Tibial artery (tissue), 4 donors: ENCODE measurements around the gene NEK11.

Source experiments
- DNase-seq, 2 donors: peaks; one replicate each; pipeline ENCODE4 v3.0.0-alpha.2; 2019
- H3K27ac ChIP-seq, 2 donors: fragments of 200-600 bp; sonication (generic) in 1 of 2; 1 replicate in 1 of 2; 2 replicates in 1 of 2; pipeline ENCODE4 v1.5.1; 2018 to 2019; ENCODE audit warnings: mild to moderate bottlenecking in 1 of 2
- H3K27me3 ChIP-seq, 2 donors: fragments of 200-600 bp; sonication (generic) in 1 of 2; one replicate each; pipeline versions ENCODE4 v1.5.1 to v1.6.0; 2016 to 2019
- H3K36me3 ChIP-seq, 3 donors: fragments of 200-600 bp; sonication (generic) in 2 of 3; one replicate each; pipeline ENCODE4 v1.5.1; 2016 to 2019; ENCODE audit warnings: mild to moderate bottlenecking in 2 of 3
- H3K4me1 ChIP-seq, 4 donors: fragments of 200-600 bp; sonication (generic) in 2 of 4; 1 replicate in 3 of 4; 2 replicates in 1 of 4; pipeline ENCODE4 v1.5.1; 2016 to 2019
- H3K4me3 ChIP-seq, 2 donors: fragments of 200-600 bp; sonication (generic) in 1 of 2; 1 replicate in 1 of 2; 2 replicates in 1 of 2; pipeline ENCODE4 v1.5.1; 2018 to 2019; ENCODE audit warnings: mild to moderate bottlenecking in 2 of 2
- H3K9me3 ChIP-seq, 3 donors: fragments of 200-600 bp; sonication (generic) in 1 of 3; one replicate each; pipeline ENCODE4 v1.5.1; 2016 to 2019
- intact Hi-C: fragments of 100-400 bp; cut with DNase I; formaldehyde crosslinking; loops from one replicate; pipeline ENCODE4 v1.15.0; 2023; ENCODE audit warnings: low total_unique reads
- TF ChIP-seq, protein P1 (sequence below), 2 experiments: fragments of 200-600 bp in 1 of 2; fragments of 450-650 bp in 1 of 2; IDR thresholded peaks; one replicate each; pipeline ENCODE4 v1.5.1; 2017 to 2019; ENCODE audit warnings: antibody characterized with exemption in 2 of 2, mild to moderate bottlenecking in 1 of 2, moderate library complexity in 1 of 2

The NEK11 gene

DNA sequence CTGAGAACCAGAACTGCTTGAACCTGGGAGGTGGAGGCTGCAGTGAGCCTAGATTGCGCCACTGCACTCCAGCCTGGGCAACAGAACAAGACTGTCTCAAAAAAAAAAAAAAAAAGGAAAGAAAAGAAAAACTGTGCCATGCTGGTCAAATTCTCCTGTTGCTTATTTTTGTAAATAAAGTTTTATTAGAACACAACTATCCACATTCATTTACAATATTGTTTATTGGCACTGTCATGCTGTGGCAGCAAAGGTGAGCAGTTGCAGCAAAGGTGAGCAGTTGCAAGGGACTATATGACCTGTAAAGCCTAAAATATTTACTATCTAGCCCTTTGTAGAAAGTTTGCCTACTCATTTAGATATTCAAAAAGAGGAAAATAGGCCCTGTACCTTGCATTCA is 18.4 kb upstream of the NEK11 start:
- intact Hi-C loops = no loop called here
- H3K27ac ChIP-seq = no peak overlapping the region
- DNase-seq = no peak
- no peak overlapping the region for H3K4me3 ChIP-seq
- no peaks in the 10 kb centered on the region for H3K27me3 ChIP-seq
- H3K36me3 ChIP-seq = peaks cover 21 to 71% (median 31%) of the 10 kb centered on the region in 3 donors
- peaks cover 0 to 9% (median 6%) of the 10 kb centered on the region in 4 donors for H3K4me1 ChIP-seq
- H3K9me3 ChIP-seq = no peaks in the 10 kb centered on the region
- TF ChIP-seq, protein P1, sequence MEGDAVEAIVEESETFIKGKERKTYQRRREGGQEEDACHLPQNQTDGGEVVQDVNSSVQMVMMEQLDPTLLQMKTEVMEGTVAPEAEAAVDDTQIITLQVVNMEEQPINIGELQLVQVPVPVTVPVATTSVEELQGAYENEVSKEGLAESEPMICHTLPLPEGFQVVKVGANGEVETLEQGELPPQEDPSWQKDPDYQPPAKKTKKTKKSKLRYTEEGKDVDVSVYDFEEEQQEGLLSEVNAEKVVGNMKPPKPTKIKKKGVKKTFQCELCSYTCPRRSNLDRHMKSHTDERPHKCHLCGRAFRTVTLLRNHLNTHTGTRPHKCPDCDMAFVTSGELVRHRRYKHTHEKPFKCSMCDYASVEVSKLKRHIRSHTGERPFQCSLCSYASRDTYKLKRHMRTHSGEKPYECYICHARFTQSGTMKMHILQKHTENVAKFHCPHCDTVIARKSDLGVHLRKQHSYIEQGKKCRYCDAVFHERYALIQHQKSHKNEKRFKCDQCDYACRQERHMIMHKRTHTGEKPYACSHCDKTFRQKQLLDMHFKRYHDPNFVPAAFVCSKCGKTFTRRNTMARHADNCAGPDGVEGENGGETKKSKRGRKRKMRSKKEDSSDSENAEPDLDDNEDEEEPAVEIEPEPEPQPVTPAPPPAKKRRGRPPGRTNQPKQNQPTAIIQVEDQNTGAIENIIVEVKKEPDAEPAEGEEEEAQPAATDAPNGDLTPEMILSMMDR (IDR thresholded peaks at IDR 0.05) = no peak

DNA sequence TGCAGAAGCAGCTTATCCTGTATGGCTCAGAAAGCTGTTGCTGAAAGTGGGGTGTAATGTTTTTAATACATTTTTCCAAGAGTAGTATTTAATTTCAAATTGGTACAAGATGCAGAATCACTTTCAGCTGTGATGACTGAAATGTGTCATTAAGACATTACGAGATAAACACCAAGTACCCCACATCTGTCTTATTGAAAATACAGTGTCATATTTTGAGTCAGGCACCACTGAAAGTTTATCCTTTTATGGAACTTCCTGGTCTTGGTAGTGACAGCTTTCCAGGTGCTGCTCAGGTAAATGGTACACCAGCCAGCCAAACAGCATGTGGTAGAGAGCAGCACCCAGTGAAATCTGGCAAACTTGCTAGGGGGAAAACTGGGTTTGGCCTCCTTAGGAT is 17.0 kb upstream of the NEK11 start:
- Histone ChIP-seq H3K27me3 (no peaks in the 10 kb centered on the region), H3K9me3 (no peaks in the 10 kb centered on the region), H3K4me3 (no peak overlapping the region), H3K36me3 (peaks cover 26 to 80% (median 40%) of the 10 kb centered on the region in 3 donors), H3K27ac (no peak overlapping the region), H3K4me1 (peaks cover 0 to 11% (median 7%) of the 10 kb centered on the region in 4 donors)
- TF ChIP-seq, protein P1 (IDR thresholded peaks at IDR 0.05) = no peak
- intact Hi-C loops = no loop called here
- DNase-seq = no peak

DNA sequence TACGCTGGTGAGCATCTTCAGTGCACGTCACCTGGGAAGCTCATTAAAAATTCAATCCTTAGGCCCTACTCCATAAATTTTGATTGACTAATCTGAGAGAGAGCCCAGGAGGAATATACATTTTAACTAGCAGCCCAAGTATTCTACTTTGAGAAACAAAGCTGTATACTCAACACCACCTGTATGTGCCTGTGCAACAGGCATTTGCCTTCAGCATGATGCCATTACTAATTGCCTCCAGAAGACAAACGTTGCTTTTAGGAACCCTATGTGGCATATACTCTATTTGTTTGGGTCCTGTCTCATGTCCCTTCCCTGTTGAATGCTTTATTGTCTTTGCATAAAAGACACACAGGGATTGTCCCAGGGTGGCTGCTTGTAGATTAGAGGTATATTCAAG is 7.7 kb upstream of the NEK11 start:
- Histone ChIP-seq H3K27ac (no peak overlapping the region), H3K36me3 (peaks cover 36 to 50% (median 41%) of the 10 kb centered on the region in 3 donors), H3K4me1 (peaks cover 0 to 47% (median 16%) of the 10 kb centered on the region in 4 donors), H3K9me3 (no peaks in the 10 kb centered on the region), H3K27me3 (no peaks in the 10 kb centered on the region), H3K4me3 (no peak overlapping the region)
- intact Hi-C loops = no loop called here
- TF ChIP-seq, protein P1 (IDR thresholded peaks at IDR 0.05) = no peak
- DNase-seq = no peak

DNA sequence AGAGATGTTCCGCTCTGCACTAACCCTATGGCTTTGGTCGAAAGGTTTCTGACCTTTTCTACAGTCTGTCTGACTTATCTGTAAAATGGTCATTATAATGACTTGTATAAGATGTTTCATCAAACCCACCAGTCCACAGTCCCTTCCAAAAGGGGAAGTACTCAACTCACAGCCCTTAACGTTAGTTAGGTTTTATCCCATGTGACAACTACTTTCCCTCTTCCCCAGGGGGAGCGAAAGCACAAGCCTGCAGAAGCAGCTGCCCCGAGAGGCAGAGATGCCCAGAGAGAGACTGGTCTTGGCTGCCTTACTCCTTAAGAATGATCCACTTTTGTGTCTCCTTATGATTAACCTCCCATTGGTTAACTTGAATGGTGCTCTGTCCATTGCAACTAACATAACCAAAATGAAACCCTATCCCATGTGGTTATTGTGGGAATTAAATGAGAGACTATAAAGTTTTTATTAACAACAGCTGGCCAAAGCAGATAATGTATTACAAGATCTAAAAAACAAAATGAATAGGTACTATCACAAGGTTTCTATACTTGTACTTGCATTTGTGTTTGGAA is 6.5 kb upstream of the NEK11 start:
- Histone ChIP-seq H3K9me3 (no peaks in the 10 kb centered on the region), H3K4me1 (peaks cover 0 to 59% (median 22%) of the 10 kb centered on the region in 4 donors), H3K36me3 (peaks cover 27 to 41% (median 30%) of the 10 kb centered on the region in 3 donors), H3K27ac (no peak overlapping the region), H3K27me3 (no peaks in the 10 kb centered on the region), H3K4me3 (no peak overlapping the region)
- TF ChIP-seq, protein P1 (IDR thresholded peaks at IDR 0.05) = no peak
- DNase-seq = no peak
- intact Hi-C loops = no loop called here

DNA sequence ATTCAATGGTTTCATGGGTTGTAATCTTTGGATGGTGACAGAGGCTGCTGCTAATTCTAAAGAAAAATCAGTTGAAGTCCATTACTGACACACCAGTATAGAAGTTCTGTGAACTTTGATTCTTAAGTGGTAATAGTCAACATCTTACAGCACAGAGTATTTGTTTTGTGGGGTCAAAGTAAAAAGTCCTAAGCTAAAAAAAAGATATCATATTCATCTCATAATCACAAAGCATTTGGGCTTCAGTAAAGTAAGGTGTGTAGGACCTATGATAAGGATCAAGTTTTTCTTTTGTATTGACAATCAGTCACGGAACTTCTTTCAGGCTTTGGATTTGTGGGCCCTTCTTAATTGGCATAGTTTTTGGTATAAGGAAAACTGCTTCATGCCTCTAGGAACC is 1.1 kb upstream of the NEK11 start:
- intact Hi-C loops = no loop called here
- TF ChIP-seq, protein P1 (IDR thresholded peaks at IDR 0.05) = no peak
- H3K27me3 ChIP-seq = no peaks in the 10 kb centered on the region
- H3K9me3 ChIP-seq = no peaks in the 10 kb centered on the region
- H3K27ac ChIP-seq = no peak overlapping the region
- H3K4me3 ChIP-seq = peak overlapping the region; percentile 57 to 77
- H3K36me3 ChIP-seq = peaks cover 0 to 8% (median 6%) of the 10 kb centered on the region in 3 donors
- DNase-seq = no peak
- H3K4me1 ChIP-seq = peaks cover 0 to 62% (median 24%) of the 10 kb centered on the region in 4 donors
